B cell (primary cell): ENCODE results near the gene CEP164. TPM values are rescaled to one million over a fixed set of nuclear protein-coding genes. Genes with fewer than 3 reads are reported as not detected.

Source experiments
- ATAC-seq: fragments of 200-7000 bp; cut with Tn5 transposase; one replicate; pipeline ENCODE4 v1.10.0; 2021; ENCODE audit warnings: low read depth, mild to moderate bottlenecking, moderate number of reproducible peaks, moderate library complexity
- CTCF ChIA-PET: fragments of 350-600 bp; sonication (Branson Sonifier 250); formaldehyde crosslinking; loops from one replicate; lab custom pipeline; 2021; ENCODE audit warnings: antibody characterized with exemption, inconsistent platforms; lab: Charles Lee
- POLR2A ChIA-PET: fragments of 350-600 bp; sonication (Branson Sonifier 250); formaldehyde crosslinking; loops from one replicate; lab custom pipeline; 2021; ENCODE audit warnings: antibody characterized with exemption; lab: Charles Lee
- DNase-seq: peaks from one replicate; pipeline ENCODE4 v3.0.0; 2013
- H2AFZ ChIP-seq: 2 replicates; pipeline ENCODE4 v1.6.1; 2012; ENCODE audit warnings: mild to moderate bottlenecking, low read depth, low read length; ENCODE audit not compliant: insufficient read depth, poor library complexity, severe bottlenecking
- H3K27ac ChIP-seq, 2 donors: 1 replicate in 1 of 2; 2 replicates in 1 of 2; pipeline ENCODE4 v1.5.1; 2012 to 2013; ENCODE audit warnings: low read length in 2 of 2, mild to moderate bottlenecking in 2 of 2, moderate library complexity in 1 of 2
- H3K27me3 ChIP-seq, 4 experiments: fragments of 200-600 bp in 1 of 4; sonication (generic) in 1 of 4; replicated peaks in 1 of 4; 1 replicate in 2 of 4; 2 replicates in 2 of 4; pipeline versions ENCODE4 v1.6.1 to v1.7.0; 2013 to 2016; ENCODE audit warnings: low read length in 3 of 4, mild to moderate bottlenecking in 2 of 4, mixed read lengths in 1 of 4, moderate library complexity in 1 of 4; ENCODE audit not compliant: insufficient read depth in 4 of 4, control insufficient read depth in 3 of 4; ENCODE audit errors: control extremely low read depth in 1 of 4
- H3K36me3 ChIP-seq, 2 experiments: replicated peaks in 1 of 2; 1 replicate in 1 of 2; 2 replicates in 1 of 2; pipeline versions ENCODE4 v1.6.1 to v1.7.1; 2013; ENCODE audit warnings: low read length in 1 of 2; ENCODE audit not compliant: insufficient read depth in 2 of 2, control insufficient read depth in 1 of 2; ENCODE audit errors: control extremely low read depth in 1 of 2, extremely low read depth in 1 of 2
- H3K4me1 ChIP-seq, 2 donors: fragments of 200-600 bp in 1 of 2; sonication (generic) in 1 of 2; 1 replicate in 1 of 2; 2 replicates in 1 of 2; pipeline versions ENCODE4 v1.5.1 to v1.6.1; 2013 to 2017; ENCODE audit warnings: low read length in 2 of 2; ENCODE audit not compliant: control insufficient read depth in 2 of 2, insufficient read depth in 2 of 2
- H3K4me2 ChIP-seq: replicated peaks from 2 replicates; pipeline ENCODE3; 2012; ENCODE audit warnings: mild to moderate bottlenecking, low read depth, low read length; ENCODE audit not compliant: poor library complexity, severe bottlenecking
- H3K4me3 ChIP-seq, 5 experiments: fragments of 200-600 bp in 1 of 5; sonication (generic) in 1 of 5; 1 replicate in 3 of 5; 2 replicates in 2 of 5; pipeline versions ENCODE4 v1.5.1 to v1.7.0; 2011 to 2016; ENCODE audit warnings: low read length in 4 of 5, mild to moderate bottlenecking in 4 of 5, low read depth in 2 of 5, control low read depth in 1 of 5, moderate library complexity in 1 of 5; ENCODE audit not compliant: insufficient read depth in 1 of 5; ENCODE audit errors: control extremely low read depth in 1 of 5, extremely low read depth in 1 of 5
- H3K79me2 ChIP-seq: fragments of 200-600 bp; sonication (generic); one replicate; pipeline ENCODE4 v1.6.0; 2016; ENCODE audit warnings: low read length; ENCODE audit not compliant: control insufficient read depth, insufficient read depth
- H3K9ac ChIP-seq: fragments of 200-600 bp; sonication (generic); 2 replicates; pipeline ENCODE4 v1.6.1; 2017; ENCODE audit warnings: mild to moderate bottlenecking, low read length, moderate library complexity
- H3K9me3 ChIP-seq, 3 donors: one replicate each; pipeline versions ENCODE4 v1.6.1 to v1.7.1; 2013; ENCODE audit warnings: low read length in 2 of 3; ENCODE audit not compliant: control insufficient read depth in 2 of 3, insufficient read depth in 1 of 3; ENCODE audit errors: control extremely low read depth in 1 of 3
- H4K20me1 ChIP-seq: 2 replicates; pipeline ENCODE4 v1.6.0; 2012; ENCODE audit warnings: mild to moderate bottlenecking, low read length; ENCODE audit not compliant: insufficient read depth, control insufficient read depth, poor library complexity, severe bottlenecking
- H3K27ac Mint-ChIP-seq: one replicate; pipeline ENCODE4 v1.8.0; 2021; ENCODE audit warnings: mixed read lengths
- H3K27me3 Mint-ChIP-seq: one replicate; pipeline ENCODE4 v1.8.0; 2021; ENCODE audit warnings: mixed read lengths
- H3K4me1 Mint-ChIP-seq: one replicate; pipeline ENCODE4 v1.8.0; 2021; ENCODE audit warnings: mixed read lengths
- H3K4me3 Mint-ChIP-seq: one replicate; pipeline ENCODE4 v1.8.0; 2021; ENCODE audit warnings: mixed read lengths
- H3K9me3 Mint-ChIP-seq: one replicate; pipeline ENCODE4 v1.8.0; 2022; ENCODE audit warnings: mixed read lengths; ENCODE audit not compliant: insufficient read depth
- CTCF ChIP-seq: fragments of 200-600 bp; IDR thresholded peaks from one replicate; pipeline ENCODE4 v1.8.0; 2022; ENCODE audit warnings: antibody characterized with exemption, mild to moderate bottlenecking
- EZH2 ChIP-seq: IDR thresholded peaks from 2 replicates; pipeline ENCODE4 v1.6.1; 2012; ENCODE audit warnings: borderline replicate concordance, low read depth, mild to moderate bottlenecking, moderate library complexity, low read length; ENCODE audit not compliant: insufficient read depth, poor library complexity, severe bottlenecking
- WGBS: methylation state at CpG from one replicate; pipeline ENCODE4 v1.1.5; 2013; ENCODE audit warnings: missing lambda C conversion rate; ENCODE audit not compliant: insufficient coverage; 5-methylcytosine and 5-hydroxymethylcytosine counted together
- intact Hi-C: fragments of 100-400 bp; cut with micrococcal nuclease; formaldehyde crosslinking; loops from one replicate; pipeline ENCODE4 v1.10.0; 2022
- polyA plus RNA-seq: library from polyadenylated mRNA; depleted of rRNA; stranded (reverse); fragments of >200 nt; gene quantifications from 2 replicates; pipeline ENCODE4 v1.2.3, GENCODE V29; 2012
- total RNA-seq, 2 donors: library from RNA; stranded (reverse); fragments of 120-200 nt in 1 of 2; gene quantifications; 1 replicate in 1 of 2; 2 replicates in 1 of 2; pipeline versions ENCODE4 v1.2.3 to v1.2.4, GENCODE V29; 2013 to 2022

Gene CEP164
- total and polyA plus RNA-seq, 2 donors (not counting 1 experiment from before 2014, with no cell fraction given) = 31.5 to 54.8 TPM

DNA sequence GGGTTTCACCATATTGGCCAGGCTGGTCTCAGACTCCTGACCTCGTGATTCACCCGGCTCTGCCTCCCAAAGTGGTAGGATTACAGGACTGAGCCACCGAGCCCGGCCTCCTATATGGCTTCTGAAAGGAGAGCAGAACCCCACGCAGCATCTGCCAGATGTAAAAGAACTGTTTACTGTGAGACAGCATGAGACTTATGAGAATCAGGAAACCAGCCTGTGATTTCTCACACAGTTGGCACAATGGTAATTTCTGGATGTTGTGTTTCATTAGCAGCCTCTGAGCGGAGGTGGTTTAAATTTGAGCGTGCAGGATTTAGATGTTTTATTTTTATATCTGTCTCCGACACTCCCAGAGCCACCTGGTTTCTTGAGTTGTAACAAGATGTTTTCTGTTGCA lies 33.8 kb downstream of the CEP164 start:
- Histone ChIP-seq H3K79me2 (no peaks in the 10 kb centered on the region), H3K36me3 (peaks cover 11 to 41% of the 10 kb centered on the region in 2 experiments), H3K9ac (no peak overlapping the region), H3K27ac (no peak overlapping the region), H3K4me3 (no peak overlapping the region), H3K4me2 (no peak overlapping the region), H3K4me1 (no peaks in the 10 kb centered on the region), H3K9me3 (no peaks in the 10 kb centered on the region), H2AFZ (no peak overlapping the region), H4K20me1 (no peaks in the 10 kb centered on the region), H3K27me3 (no peaks in the 10 kb centered on the region)
- no peaks in the 10 kb centered on the region for H3K9me3 Mint-ChIP-seq
- DNase-seq (no peak), ATAC-seq (no peak)
- no peak overlapping the region for H3K27ac Mint-ChIP-seq
- no peak overlapping the region for H3K4me3 Mint-ChIP-seq
- TF ChIP-seq CTCF = no peak
- no peak for TF ChIP-seq EZH2
- intact Hi-C loops = no loop called here
- POLR2A ChIA-PET = no interaction called here
- no peaks in the 10 kb centered on the region for H3K4me1 Mint-ChIP-seq
- 94% methylated on average over 8 of the region's 8 CpGs for WGBS
- CTCF ChIA-PET = no interaction called here
- H3K27me3 Mint-ChIP-seq = no peaks in the 10 kb centered on the region

DNA sequence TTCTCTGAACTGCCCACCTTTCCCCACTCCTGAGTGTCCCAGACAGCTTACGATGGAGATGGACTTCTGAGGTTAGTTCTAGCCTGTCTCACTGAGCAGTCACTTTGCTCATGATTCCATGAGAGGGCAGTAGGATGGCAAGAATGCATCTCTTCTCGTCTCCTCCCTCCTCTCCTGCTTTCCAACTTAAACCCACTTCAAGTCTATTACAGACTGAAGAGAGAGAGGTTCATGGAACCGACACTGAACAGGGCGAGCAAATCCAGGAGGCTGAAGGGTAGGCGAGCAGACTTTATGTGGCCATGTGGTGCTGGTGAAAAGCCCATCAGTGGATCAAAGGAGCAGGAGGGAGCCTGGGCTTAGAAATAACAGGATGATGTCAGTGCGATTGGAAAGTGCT lies 38.6 kb downstream of the CEP164 start:
- no peaks in the 10 kb centered on the region for H3K4me1 Mint-ChIP-seq
- no peak overlapping the region for H3K4me2 ChIP-seq
- no peak overlapping the region for H3K4me3 Mint-ChIP-seq
- no peaks in the 10 kb centered on the region for H3K4me1 ChIP-seq
- H3K4me3 ChIP-seq = no peak overlapping the region
- POLR2A ChIA-PET = no interaction called here
- CTCF ChIA-PET = no interaction called here
- no peaks in the 10 kb centered on the region for H3K27me3 Mint-ChIP-seq
- peaks cover 14 to 47% of the 10 kb centered on the region in 2 experiments for H3K36me3 ChIP-seq
- no peak for TF ChIP-seq EZH2
- no peak for TF ChIP-seq CTCF
- no peaks in the 10 kb centered on the region for H3K9me3 ChIP-seq
- WGBS = 96% methylated on average over 4 of the region's 6 CpGs
- no peaks in the 10 kb centered on the region for H3K9me3 Mint-ChIP-seq
- DNase-seq = no peak
- no peaks in the 10 kb centered on the region for H3K79me2 ChIP-seq
- H3K27ac Mint-ChIP-seq = no peak overlapping the region
- H2AFZ ChIP-seq = no peak overlapping the region
- intact Hi-C loops = no loop called here
- no peak overlapping the region for H3K9ac ChIP-seq
- no peak for ATAC-seq
- H4K20me1 ChIP-seq = no peaks in the 10 kb centered on the region
- no peak overlapping the region for H3K27ac ChIP-seq
- no peaks in the 10 kb centered on the region for H3K27me3 ChIP-seq
